ENCODE data around the gene RNF128.

- TF ChIP-seq POLR2AphosphoS5 (IDR thresholded peaks at IDR 0.05; ENCODE audit: low read depth, low read length) (no peak), REST (IDR thresholded peaks at IDR 0.05; ENCODE audit: insufficient read depth in 1 of 2, low read depth in 2 of 2, low read length in 2 of 2) (no peak), SIN3A (IDR thresholded peaks at IDR 0.05; ENCODE audit: borderline replicate concordance, insufficient read depth, low read length) (no peak), FOXP2 (optimal IDR thresholded peaks at IDR 0.05; ENCODE audit: borderline replicate concordance, extremely low read depth, extremely low read length, insufficient read depth) (no peak), TAF1 (IDR thresholded peaks at IDR 0.05; ENCODE audit: borderline replicate concordance, insufficient read depth, low read length) (no peak)
These were observed 3.9 kb downstream of the RNF128 start for GRCh38 chrX:106730401-106730800.
